HepG2 (cell line): ENCODE data around the gene TXNDC12. TPM values are rescaled to one million over a fixed set of nuclear protein-coding genes. Genes with fewer than 3 reads are reported as not detected.

Experiments
- AGO1 ChIP-seq: fragments of 200-400 bp; formaldehyde crosslinking; IDR thresholded peaks from 2 replicates; pipeline ENCODE4 v1.6.1; 2017; ENCODE audit warnings: mild to moderate bottlenecking, low read depth, low read length, moderate library complexity; ENCODE audit not compliant: poor library complexity, severe bottlenecking
- ATF7 ChIP-seq, 2 experiments: fragments of 450-650 bp in 1 of 2; sonication (generic) in 1 of 2; formaldehyde crosslinking in 1 of 2; IDR thresholded peaks; 2 replicates each; pipeline versions ENCODE4 v1.4.0 to v1.6.1; 2016 to 2020; ENCODE audit warnings: antibody characterized with exemption in 1 of 2, mild to moderate bottlenecking in 1 of 2, missing genetic modification reagents in 1 of 2
- HNF4G ChIP-seq, 2 experiments: sonication (generic) in 1 of 2; formaldehyde crosslinking in 1 of 2; IDR thresholded peaks; 2 replicates each; pipeline versions ENCODE4 v1.4.0 to v1.6.1; 2011 to 2020; ENCODE audit warnings: borderline replicate concordance in 2 of 2, low read depth in 2 of 2, mild to moderate bottlenecking in 2 of 2, low read length in 1 of 2, missing genetic modification reagents in 1 of 2, moderate library complexity in 1 of 2
- HNRNPLL ChIP-seq: fragments of 200-400 bp; formaldehyde crosslinking; IDR thresholded peaks from 2 replicates; pipeline ENCODE4 v1.6.1; 2017; ENCODE audit warnings: mild to moderate bottlenecking, low read depth, low read length; ENCODE audit not compliant: poor library complexity, severe bottlenecking
- HOXA7 ChIP-seq: sonication (generic); formaldehyde crosslinking; IDR thresholded peaks from 2 replicates; pipeline ENCODE4 v1.8.1; 2022; ENCODE audit warnings: mild to moderate bottlenecking, missing genetic modification reagents, moderate library complexity
- KDM4B ChIP-seq: sonication (generic); formaldehyde crosslinking; IDR thresholded peaks from 2 replicates; pipeline ENCODE4 v1.4.0; 2020; ENCODE audit warnings: missing genetic modification reagents
- MAF1 ChIP-seq: sonication (generic); formaldehyde crosslinking; IDR thresholded peaks from 2 replicates; pipeline ENCODE4 v1.5.0; 2020; ENCODE audit warnings: missing genetic modification reagents, borderline replicate concordance
- PLRG1 ChIP-seq: fragments of 450-650 bp; conservative IDR thresholded peaks from 2 replicates; pipeline ENCODE4 v1.6.1; 2016
- SIN3B ChIP-seq: fragments of 150-350 bp; IDR thresholded peaks from 2 replicates; pipeline ENCODE4 v1.6.1; 2014; ENCODE audit warnings: low read length
- SMC3 ChIP-seq: IDR thresholded peaks from 2 replicates; pipeline ENCODE4 v1.6.1; 2011; ENCODE audit warnings: low read length, improper control_type of control experiment
- ZNF205 ChIP-seq: IDR thresholded peaks from 2 replicates; pipeline ENCODE4 v1.6.1; 2018; ENCODE audit warnings: missing biosample characterization, missing genetic modification reagents
- polyA plus RNA-seq, 8 experiments: library from polyadenylated mRNA; depleted of rRNA in 3 of 8; stranded (reverse) in 7 of 8; unstranded in 1 of 8; fragments of >200 nt; fragmentation: Illumina TruSeq in 4 of 8; extraction: Trizol in 4 of 8; gene quantifications; 2 replicates each; pipeline versions ENCODE4 v1.2.1 to v1.2.3, GENCODE V29; 2011 to 2016; ENCODE audit warnings: low read depth in 4 of 8, missing spikeins in 1 of 8, mixed read lengths in 1 of 8; ENCODE audit not compliant: insufficient read depth in 1 of 8
- total RNA-seq, 5 experiments: library from RNA; depleted of rRNA; stranded (reverse); fragments of >200 nt; fragmentation: Illumina TruSeq; extraction: Trizol; gene quantifications; 2 replicates each; pipeline ENCODE4 v1.2.3, GENCODE V29; 2016; ENCODE audit warnings: low read depth in 1 of 5
- TF ChIP-seq, protein P1 (sequence below): sonication (generic); formaldehyde crosslinking; conservative IDR thresholded peaks from 2 replicates; pipeline ENCODE4 v1.8.0; 2022; ENCODE audit warnings: mild to moderate bottlenecking, moderate library complexity, missing genetic modification reagents
- TF ChIP-seq, protein P2 (sequence below): conservative IDR thresholded peaks from 2 replicates; pipeline ENCODE4 v1.6.1; 2018; ENCODE audit warnings: missing genetic modification reagents
- TF ChIP-seq, protein P3 (sequence below), 2 experiments: fragments of 450-650 bp in 1 of 2; sonication (generic) in 1 of 2; formaldehyde crosslinking in 1 of 2; IDR thresholded peaks; 2 replicates each; pipeline versions ENCODE4 v1.6.1 to v1.8.0; 2016 to 2022; ENCODE audit warnings: antibody characterized with exemption in 1 of 2, mild to moderate bottlenecking in 1 of 2, missing genetic modification reagents in 1 of 2

The TXNDC12 gene
- total and polyA plus RNA-seq, 2 of the 13 experiments (the other 11 are each of a cell fraction or from before 2014, with no cell fraction given) = 65.6 to 67.2 TPM

DNA sequence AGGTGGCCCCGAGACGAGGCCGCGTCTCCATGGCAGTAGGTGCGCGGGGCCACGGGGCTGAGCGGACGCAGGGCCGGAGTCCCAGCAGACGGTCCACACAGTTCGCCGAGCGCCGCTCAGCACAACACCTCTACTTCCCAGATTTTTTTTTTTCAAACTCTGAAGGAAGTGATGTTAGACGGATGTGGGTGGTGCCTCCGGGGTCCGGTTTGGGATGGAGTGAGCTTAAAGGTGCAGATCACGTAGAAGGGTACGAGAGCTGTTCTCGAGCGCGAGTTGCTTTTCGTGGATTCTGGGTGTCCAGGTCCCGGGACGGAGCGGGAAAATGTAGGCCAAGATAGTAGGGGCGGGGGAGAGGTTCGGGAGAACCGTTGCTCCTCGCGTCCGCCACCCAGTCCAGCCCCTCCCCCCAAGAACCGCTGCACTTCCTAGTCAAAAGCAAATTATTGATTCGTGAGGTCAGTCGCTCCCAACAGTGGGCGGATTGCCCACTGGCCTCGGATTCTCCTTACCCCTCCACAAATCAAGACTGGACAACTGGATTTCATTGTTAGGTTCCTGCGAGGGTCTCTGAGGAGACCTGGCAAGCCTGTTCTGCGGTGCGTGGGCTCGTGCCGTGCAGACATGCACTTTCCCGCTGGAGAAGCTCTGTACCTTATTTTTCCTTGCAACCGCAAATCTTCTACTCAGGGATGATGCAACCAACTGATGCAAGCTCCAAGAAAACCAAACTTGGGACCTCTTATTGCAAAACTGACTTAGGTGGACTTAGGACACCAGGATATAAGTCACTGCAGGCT lies at the start of gene TXNDC12 (continued):
- TF ChIP-seq, protein P1, sequence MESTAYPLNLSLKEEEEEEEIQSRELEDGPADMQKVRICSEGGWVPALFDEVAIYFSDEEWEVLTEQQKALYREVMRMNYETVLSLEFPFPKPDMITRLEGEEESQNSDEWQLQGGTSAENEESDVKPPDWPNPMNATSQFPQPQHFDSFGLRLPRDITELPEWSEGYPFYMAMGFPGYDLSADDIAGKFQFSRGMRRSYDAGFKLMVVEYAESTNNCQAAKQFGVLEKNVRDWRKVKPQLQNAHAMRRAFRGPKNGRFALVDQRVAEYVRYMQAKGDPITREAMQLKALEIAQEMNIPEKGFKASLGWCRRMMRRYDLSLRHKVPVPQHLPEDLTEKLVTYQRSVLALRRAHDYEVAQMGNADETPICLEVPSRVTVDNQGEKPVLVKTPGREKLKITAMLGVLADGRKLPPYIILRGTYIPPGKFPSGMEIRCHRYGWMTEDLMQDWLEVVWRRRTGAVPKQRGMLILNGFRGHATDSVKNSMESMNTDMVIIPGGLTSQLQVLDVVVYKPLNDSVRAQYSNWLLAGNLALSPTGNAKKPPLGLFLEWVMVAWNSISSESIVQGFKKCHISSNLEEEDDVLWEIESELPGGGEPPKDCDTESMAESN (CRISPR knock-in tag) = peak; percentile 17; the same call in 1 of the 2 replicates
- TF ChIP-seq AGO1 = peak; percentile 52
- peak; percentile 20; the same call in 1 of the 2 replicates for TF ChIP-seq HNF4G (IDR thresholded peaks at IDR 0.05; ENCODE audit: borderline replicate concordance, low read depth, low read length)
- no peak for TF ChIP-seq HNF4G (CRISPR knock-in tag; IDR thresholded peaks at IDR 0.05; ENCODE audit: borderline replicate concordance, low read depth)
- TF ChIP-seq HOXA7 = no peak
- TF ChIP-seq, protein P2, sequence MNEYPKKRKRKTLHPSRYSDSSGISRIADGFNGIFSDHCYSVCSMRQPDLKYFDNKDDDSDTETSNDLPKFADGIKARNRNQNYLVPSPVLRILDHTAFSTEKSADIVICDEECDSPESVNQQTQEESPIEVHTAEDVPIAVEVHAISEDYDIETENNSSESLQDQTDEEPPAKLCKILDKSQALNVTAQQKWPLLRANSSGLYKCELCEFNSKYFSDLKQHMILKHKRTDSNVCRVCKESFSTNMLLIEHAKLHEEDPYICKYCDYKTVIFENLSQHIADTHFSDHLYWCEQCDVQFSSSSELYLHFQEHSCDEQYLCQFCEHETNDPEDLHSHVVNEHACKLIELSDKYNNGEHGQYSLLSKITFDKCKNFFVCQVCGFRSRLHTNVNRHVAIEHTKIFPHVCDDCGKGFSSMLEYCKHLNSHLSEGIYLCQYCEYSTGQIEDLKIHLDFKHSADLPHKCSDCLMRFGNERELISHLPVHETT (CRISPR knock-in tag) = peak; percentile 70; the same call in 1 of the 2 replicates
- peak; percentile 28; the same call in 1 of the 2 replicates for TF ChIP-seq MAF1 (CRISPR knock-in tag)
- no peak for TF ChIP-seq ZNF205 (CRISPR knock-in tag)
- TF ChIP-seq, protein P3, sequence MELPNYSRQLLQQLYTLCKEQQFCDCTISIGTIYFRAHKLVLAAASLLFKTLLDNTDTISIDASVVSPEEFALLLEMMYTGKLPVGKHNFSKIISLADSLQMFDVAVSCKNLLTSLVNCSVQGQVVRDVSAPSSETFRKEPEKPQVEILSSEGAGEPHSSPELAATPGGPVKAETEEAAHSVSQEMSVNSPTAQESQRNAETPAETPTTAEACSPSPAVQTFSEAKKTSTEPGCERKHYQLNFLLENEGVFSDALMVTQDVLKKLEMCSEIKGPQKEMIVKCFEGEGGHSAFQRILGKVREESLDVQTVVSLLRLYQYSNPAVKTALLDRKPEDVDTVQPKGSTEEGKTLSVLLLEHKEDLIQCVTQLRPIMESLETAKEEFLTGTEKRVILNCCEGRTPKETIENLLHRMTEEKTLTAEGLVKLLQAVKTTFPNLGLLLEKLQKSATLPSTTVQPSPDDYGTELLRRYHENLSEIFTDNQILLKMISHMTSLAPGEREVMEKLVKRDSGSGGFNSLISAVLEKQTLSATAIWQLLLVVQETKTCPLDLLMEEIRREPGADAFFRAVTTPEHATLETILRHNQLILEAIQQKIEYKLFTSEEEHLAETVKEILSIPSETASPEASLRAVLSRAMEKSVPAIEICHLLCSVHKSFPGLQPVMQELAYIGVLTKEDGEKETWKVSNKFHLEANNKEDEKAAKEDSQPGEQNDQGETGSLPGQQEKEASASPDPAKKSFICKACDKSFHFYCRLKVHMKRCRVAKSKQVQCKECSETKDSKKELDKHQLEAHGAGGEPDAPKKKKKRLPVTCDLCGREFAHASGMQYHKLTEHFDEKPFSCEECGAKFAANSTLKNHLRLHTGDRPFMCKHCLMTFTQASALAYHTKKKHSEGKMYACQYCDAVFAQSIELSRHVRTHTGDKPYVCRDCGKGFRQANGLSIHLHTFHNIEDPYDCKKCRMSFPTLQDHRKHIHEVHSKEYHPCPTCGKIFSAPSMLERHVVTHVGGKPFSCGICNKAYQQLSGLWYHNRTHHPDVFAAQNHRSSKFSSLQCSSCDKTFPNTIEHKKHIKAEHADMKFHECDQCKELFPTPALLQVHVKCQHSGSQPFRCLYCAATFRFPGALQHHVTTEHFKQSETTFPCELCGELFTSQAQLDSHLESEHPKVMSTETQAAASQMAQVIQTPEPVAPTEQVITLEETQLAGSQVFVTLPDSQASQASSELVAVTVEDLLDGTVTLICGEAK (IDR thresholded peaks at IDR 0.05) = no peak
- TF ChIP-seq, protein P3 (CRISPR knock-in tag; IDR thresholded peaks at IDR 0.05) = no peak
- TF ChIP-seq PLRG1 = no peak
- TF ChIP-seq SMC3 = no peak
- TF ChIP-seq ATF7 (IDR thresholded peaks at IDR 0.05) = peak; percentile 14; the same call in 1 of the 2 replicates
- no peak; the same call in none of the 2 replicates for TF ChIP-seq ATF7 (CRISPR knock-in tag; IDR thresholded peaks at IDR 0.05)
- TF ChIP-seq SIN3B = no peak
- peak; percentile 59 for TF ChIP-seq HNRNPLL
- TF ChIP-seq KDM4B (CRISPR knock-in tag) = no peak
